Mucosa of descending colon (tissue), 3 donors: ENCODE results near the gene DDN. TPM values are rescaled to one million over a fixed set of nuclear protein-coding genes. Genes with fewer than 3 reads are reported as not detected.

Experiments used
- ATAC-seq: fragments of 200-7000 bp; cut with Tn5 transposase; one replicate; pipeline ENCODE4 v1.9.1; 2020; ENCODE audit warnings: mild to moderate bottlenecking, moderate library complexity
- DNase-seq, 3 donors: peaks; one replicate each; pipeline ENCODE4 v3.0.0-alpha.2; 2020
- H3K36me3 ChIP-seq: fragments of 200-600 bp; one replicate; pipeline ENCODE4 v1.8.0; 2021; ENCODE audit warnings: low read depth, mild to moderate bottlenecking
- H3K4me1 ChIP-seq: fragments of 200-600 bp; one replicate; pipeline ENCODE4 v1.8.0; 2021; ENCODE audit warnings: low read depth, mild to moderate bottlenecking
- H3K4me3 ChIP-seq: fragments of 200-600 bp; one replicate; pipeline ENCODE4 v1.8.0; 2021; ENCODE audit warnings: mild to moderate bottlenecking
- H3K9me3 ChIP-seq: fragments of 200-600 bp; one replicate; pipeline ENCODE4 v1.8.0; 2021; ENCODE audit warnings: mild to moderate bottlenecking
- intact Hi-C, 2 donors: fragments of 100-400 bp; cut with DNase I in 1 of 2; cut with micrococcal nuclease in 1 of 2; formaldehyde crosslinking; loops; one replicate each; pipeline versions ENCODE4 v1.11.0 to v1.11.1; 2022; cut with DNase I, micrococcal nuclease
- total RNA-seq, 3 donors: library from RNA; stranded (reverse); fragmentation: NEBNext Ultra II Directional in 2 of 3; extraction: Animal tissue kit (Norgen Biotek cat#: 25700) in 2 of 3; gene quantifications; one replicate each; pipeline versions ENCODE4 v1.2.1 to v1.2.4, GENCODE V29; 2021 to 2023
- TF ChIP-seq, protein P1 (sequence below): fragments of 200-600 bp; IDR thresholded peaks from one replicate; pipeline ENCODE4 v1.8.0; 2022; ENCODE audit warnings: antibody characterized with exemption, mild to moderate bottlenecking
- donor health status: DM: no; HTN: no; CAD: no; lungs with moderate emphysema.
- donor health status: DM: no; HTN: no; CAD: no.
- donor health status: DM: no; HTN: yes; CAD: no.

DDN gene
- total RNA-seq, 3 donors from 2014 or later, result 0.12 TPM; not detected in 2

DNA sequence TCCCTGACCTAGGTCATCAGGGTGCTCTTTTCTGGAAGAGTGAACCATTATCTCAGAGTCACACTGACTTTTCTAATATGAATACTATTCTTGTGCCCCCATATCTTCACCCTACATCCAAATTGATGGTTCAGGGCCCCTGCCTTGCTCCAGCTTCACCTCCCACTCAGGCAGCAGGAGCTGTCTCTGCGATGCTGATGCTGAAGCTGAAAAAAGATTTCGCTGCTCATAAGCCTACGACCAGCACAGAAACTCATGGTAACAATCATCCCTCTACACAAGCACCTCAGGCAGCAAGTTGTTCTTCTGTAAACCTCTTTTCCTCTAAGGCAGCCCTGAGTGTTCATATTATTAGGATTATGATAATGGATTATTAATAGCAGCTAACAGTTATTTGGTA, 45.1 kb downstream of the DDN start:
- Histone ChIP-seq H3K36me3 (no peaks in the 10 kb centered on the region), H3K9me3 (no peaks in the 10 kb centered on the region), H3K4me1 (peaks cover 18% of the 10 kb centered on the region), H3K4me3 (no peak overlapping the region)
- ATAC-seq, result no peak
- TF ChIP-seq, protein P1, sequence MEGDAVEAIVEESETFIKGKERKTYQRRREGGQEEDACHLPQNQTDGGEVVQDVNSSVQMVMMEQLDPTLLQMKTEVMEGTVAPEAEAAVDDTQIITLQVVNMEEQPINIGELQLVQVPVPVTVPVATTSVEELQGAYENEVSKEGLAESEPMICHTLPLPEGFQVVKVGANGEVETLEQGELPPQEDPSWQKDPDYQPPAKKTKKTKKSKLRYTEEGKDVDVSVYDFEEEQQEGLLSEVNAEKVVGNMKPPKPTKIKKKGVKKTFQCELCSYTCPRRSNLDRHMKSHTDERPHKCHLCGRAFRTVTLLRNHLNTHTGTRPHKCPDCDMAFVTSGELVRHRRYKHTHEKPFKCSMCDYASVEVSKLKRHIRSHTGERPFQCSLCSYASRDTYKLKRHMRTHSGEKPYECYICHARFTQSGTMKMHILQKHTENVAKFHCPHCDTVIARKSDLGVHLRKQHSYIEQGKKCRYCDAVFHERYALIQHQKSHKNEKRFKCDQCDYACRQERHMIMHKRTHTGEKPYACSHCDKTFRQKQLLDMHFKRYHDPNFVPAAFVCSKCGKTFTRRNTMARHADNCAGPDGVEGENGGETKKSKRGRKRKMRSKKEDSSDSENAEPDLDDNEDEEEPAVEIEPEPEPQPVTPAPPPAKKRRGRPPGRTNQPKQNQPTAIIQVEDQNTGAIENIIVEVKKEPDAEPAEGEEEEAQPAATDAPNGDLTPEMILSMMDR, result no peak
- DNase-seq, result no peak
- intact Hi-C loops, result no loop called here

DNA sequence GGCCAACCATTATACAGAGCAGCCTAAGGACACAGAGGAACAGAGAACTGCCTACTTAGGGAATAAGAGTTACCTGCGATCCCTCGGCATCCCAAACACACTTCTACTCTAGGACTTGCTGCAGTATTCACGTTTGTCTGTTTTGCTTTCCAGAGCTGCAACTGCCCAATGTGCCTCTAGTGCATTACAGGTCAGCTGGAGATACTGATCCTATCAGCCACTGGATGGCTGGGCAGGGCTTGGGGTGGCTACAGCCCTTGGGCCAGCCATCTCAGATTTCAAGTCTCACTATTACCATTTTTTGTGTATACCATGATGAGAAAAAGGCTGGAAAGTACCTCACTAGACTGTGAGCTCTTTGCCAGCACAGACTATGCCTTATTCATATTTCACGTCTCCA, 46.5 kb downstream of the DDN start:
- TF ChIP-seq, protein P1, result no peak
- intact Hi-C loops, result no loop called here

DNA sequence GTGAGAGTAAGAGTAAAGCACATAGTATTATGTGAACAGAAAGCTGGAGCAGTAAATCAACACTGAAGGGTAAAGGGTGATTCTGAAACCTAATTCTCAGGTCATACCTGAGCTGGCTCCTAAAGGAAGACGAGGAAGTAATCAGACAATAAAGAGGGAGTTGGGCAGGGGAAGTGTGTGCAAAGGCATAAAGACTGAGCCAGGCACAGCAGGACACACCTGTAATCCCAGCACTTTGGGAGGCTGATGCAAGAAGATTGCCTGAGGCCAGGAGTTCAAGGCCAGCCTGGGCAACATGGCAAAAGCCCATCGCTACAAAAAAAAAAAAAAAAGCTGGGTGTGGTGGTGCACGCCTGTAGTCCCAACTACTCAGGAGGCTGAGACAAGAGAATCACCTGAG, 51.4 kb downstream of the DDN start:
- intact Hi-C loops, result no loop called here
- Histone ChIP-seq H3K4me1 (peaks cover 25% of the 10 kb centered on the region), H3K4me3 (no peak overlapping the region), H3K36me3 (no peaks in the 10 kb centered on the region), H3K9me3 (no peaks in the 10 kb centered on the region)
- peak; percentile 95 for ATAC-seq
- TF ChIP-seq, protein P1, result no peak
- peak in 1 of 3 donors; percentile 60 for DNase-seq

More for the DNA sequence above, 46.5 kb downstream of the DDN start:
- no peaks in the 10 kb centered on the region for H3K9me3 ChIP-seq
- DNase-seq (no peak), ATAC-seq (no peak)
- H3K36me3 ChIP-seq, result no peaks in the 10 kb centered on the region
- H3K4me1 ChIP-seq, result peaks cover 15% of the 10 kb centered on the region
- no peak overlapping the region for H3K4me3 ChIP-seq

DNA sequence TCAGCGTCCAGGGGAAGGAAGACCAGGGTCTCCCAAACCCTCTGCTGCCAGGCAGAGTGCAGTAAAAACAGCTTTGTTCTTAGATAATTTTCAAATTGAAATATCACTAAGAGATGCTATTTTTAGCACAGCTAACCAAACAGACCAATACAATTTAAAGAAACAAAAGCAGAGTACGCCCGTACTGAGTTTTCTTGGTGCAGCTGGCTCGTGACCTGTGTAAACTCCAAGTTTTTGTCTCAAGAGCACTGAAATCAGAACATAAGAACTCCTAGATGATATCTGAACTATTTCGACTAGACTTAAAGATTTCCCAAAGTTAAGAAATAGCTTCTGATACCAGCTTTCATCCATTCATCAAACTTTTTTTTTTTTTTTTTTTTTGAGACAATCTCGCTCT, 52.2 kb downstream of the DDN start:
- H3K4me1 ChIP-seq, result peaks cover 25% of the 10 kb centered on the region

DNA sequence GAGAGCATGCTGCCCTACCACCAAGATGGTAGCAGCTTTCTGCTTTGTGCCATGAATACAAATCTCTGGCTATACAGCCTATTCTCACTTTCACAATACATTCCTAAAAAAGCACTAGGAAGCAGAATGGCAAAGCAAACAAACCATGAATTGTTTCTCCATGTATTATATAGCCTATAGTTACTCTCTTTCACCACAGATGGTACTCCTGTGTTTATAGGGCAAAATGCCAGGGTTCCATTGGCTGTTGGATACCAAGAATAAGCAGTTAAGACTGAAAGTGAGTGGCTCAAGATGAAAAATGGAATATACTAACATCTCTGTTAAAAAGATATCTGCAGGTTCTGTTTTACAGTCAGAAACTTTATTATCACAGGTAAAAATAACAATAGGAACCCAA, 53.0 kb downstream of the DDN start:
- intact Hi-C loops, result no loop called here
- TF ChIP-seq, protein P1, result no peak
- DNase-seq, result peak in 1 of 3 donors; percentile 67
- H3K4me1 ChIP-seq, result peaks cover 25% of the 10 kb centered on the region
- H3K4me3 ChIP-seq, result no peak overlapping the region
- no peaks in the 10 kb centered on the region for H3K36me3 ChIP-seq
- peak; percentile 56 for ATAC-seq
- no peaks in the 10 kb centered on the region for H3K9me3 ChIP-seq

More for the DNA sequence above, 52.2 kb downstream of the DDN start:
- Histone ChIP-seq H3K36me3 (no peaks in the 10 kb centered on the region), H3K9me3 (no peaks in the 10 kb centered on the region), H3K4me3 (no peak overlapping the region)
- ATAC-seq (no peak), DNase-seq (no peak)
- intact Hi-C loops, result no loop called here
- TF ChIP-seq, protein P1, result no peak

Other genes with a start within 250 kb of the DDN start
- 100 to 1,000 TPM in 2 of 3 donors, 10 to 100 TPM in 1; 91.6 to 207 (median 102) TPM for gene ADCY6, start 210.3 kb downstream of the DDN start, total RNA-seq
- 10 to 100 TPM; 31.8 to 49.4 (median 45.1) TPM for gene CACNB3, start 180.9 kb downstream of the DDN start, total RNA-seq
- 100 to 1,000 TPM in 1 of 3 donors, 10 to 100 TPM in 2; 70.0 to 105 (median 91.0) TPM for gene DDX23, start 147.2 kb downstream of the DDN start, total RNA-seq
- 1 to 10 TPM; 1.1 to 3.5 (median 2.4) TPM for gene RND1, start 133.5 kb downstream of the DDN start, total RNA-seq
- 10 to 100 TPM; 16.9 to 41.3 (median 22.9) TPM for gene FKBP11, start 73.9 kb downstream of the DDN start, total RNA-seq
- 100 to 1,000 TPM; 207 to 280 (median 266) TPM for gene ARF3, start 41.9 kb downstream of the DDN start, total RNA-seq
- 1 to 10 TPM in 1 of 3 donors, under 1 TPM in 2; 0.49 to 1.1 (median 0.76) TPM for gene WNT10B, start 27.6 kb downstream of the DDN start, total RNA-seq
- not detected for gene WNT1, start 21.1 kb downstream of the DDN start, total RNA-seq
- gene PRKAG1, start 19.4 kb upstream of the DDN start, total RNA-seq, result 10 to 100 TPM; 51.5 to 60.1 (median 52.2) TPM
- gene KMT2D, start 61.4 kb upstream of the DDN start, total RNA-seq, result 100 to 1,000 TPM in 1 of 3 donors, 10 to 100 TPM in 2; 83.3 to 102 (median 88.5) TPM
- under 1 TPM; 0.23 to 0.58 (median 0.38) TPM for gene RHEBL1, start 70.6 kb upstream of the DDN start, total RNA-seq
- gene DHH, start 95.4 kb upstream of the DDN start, total RNA-seq, result under 1 TPM; 0.26 to 0.54 (median 0.46) TPM
- 10 to 100 TPM; 46.1 to 77.4 (median 68.1) TPM for gene LMBR1L, start 111.5 kb upstream of the DDN start, total RNA-seq
- gene TUBA1B, start 132.0 kb upstream of the DDN start, total RNA-seq, result 100 to 1,000 TPM; 391 to 679 (median 491) TPM
- gene TUBA1A, start 189.7 kb upstream of the DDN start, total RNA-seq, result 100 to 1,000 TPM in 1 of 3 donors, 10 to 100 TPM in 2; 20.5 to 295 (median 64.4) TPM